CD14-positive monocyte (primary cell): ENCODE data around the gene DOCK8. TPM values are rescaled to one million over a fixed set of nuclear protein-coding genes. Genes with fewer than 3 reads are reported as not detected.

Source experiments
- DNase-seq, 3 donors: peaks; one replicate each; pipeline ENCODE4 v3.0.0-alpha.2; 2011 to 2022
- H2AFZ ChIP-seq: 2 replicates; pipeline ENCODE4 v1.6.0; 2012; ENCODE audit warnings: mild to moderate bottlenecking, low read depth, low read length, inconsistent platforms; ENCODE audit not compliant: insufficient read depth, poor library complexity, severe bottlenecking
- H3K27ac ChIP-seq, 2 donors: 1 replicate in 1 of 2; 2 replicates in 1 of 2; pipeline ENCODE4 v1.5.1; 2012 to 2013; ENCODE audit warnings: low read length in 2 of 2, control low read depth in 1 of 2, inconsistent platforms in 1 of 2, low read depth in 1 of 2, mild to moderate bottlenecking in 1 of 2
- H3K27me3 ChIP-seq, 2 donors: one replicate each; pipeline versions ENCODE4 v1.6.0 to v1.6.1; 2011 to 2013; ENCODE audit warnings: low read length in 2 of 2; ENCODE audit not compliant: control insufficient read depth in 2 of 2, insufficient read depth in 2 of 2
- H3K36me3 ChIP-seq, 2 donors: replicated peaks in 1 of 2; 1 replicate in 1 of 2; 2 replicates in 1 of 2; pipeline versions ENCODE4 v1.5.1 to v1.6.1; 2012 to 2013; ENCODE audit warnings: low read length in 2 of 2, control low read depth in 1 of 2, inconsistent platforms in 1 of 2, mild to moderate bottlenecking in 1 of 2; ENCODE audit not compliant: insufficient read depth in 2 of 2, control insufficient read depth in 1 of 2
- H3K4me1 ChIP-seq, 2 donors: 1 replicate in 1 of 2; 2 replicates in 1 of 2; pipeline versions ENCODE4 v1.5.1 to v1.6.1; 2012 to 2013; ENCODE audit warnings: low read length in 2 of 2, control low read depth in 1 of 2, inconsistent platforms in 1 of 2, mild to moderate bottlenecking in 1 of 2, moderate library complexity in 1 of 2; ENCODE audit not compliant: insufficient read depth in 2 of 2, control insufficient read depth in 1 of 2
- H3K4me2 ChIP-seq: replicated peaks from 2 replicates; pipeline ENCODE3; 2012; ENCODE audit warnings: low read length, moderate library complexity, mild to moderate bottlenecking; ENCODE audit not compliant: poor library complexity, severe bottlenecking; ENCODE audit errors: extremely low read depth
- H3K4me3 ChIP-seq, 3 experiments: fragments of 200-600 bp in 1 of 3; sonication (generic) in 1 of 3; replicated peaks in 1 of 3; 1 replicate in 2 of 3; 2 replicates in 1 of 3; pipeline ENCODE4 v1.5.1; 2011 to 2013; ENCODE audit warnings: low read length in 3 of 3, mild to moderate bottlenecking in 3 of 3, control low read depth in 2 of 3, low read depth in 2 of 3, inconsistent platforms in 1 of 3, moderate library complexity in 1 of 3
- H3K79me2 ChIP-seq: 2 replicates; pipeline ENCODE4 v1.6.0; 2012; ENCODE audit warnings: mild to moderate bottlenecking, control low read depth, inconsistent platforms, low read length, moderate library complexity; ENCODE audit not compliant: insufficient read depth
- H3K9ac ChIP-seq: 2 replicates; pipeline ENCODE4 v1.6.0; 2017; ENCODE audit warnings: low read length, mild to moderate bottlenecking; ENCODE audit not compliant: insufficient read depth, poor library complexity, severe bottlenecking
- H3K9me3 ChIP-seq, 2 donors: replicated peaks in 1 of 2; 1 replicate in 1 of 2; 2 replicates in 1 of 2; pipeline versions ENCODE4 v1.5.1 to v1.6.1; 2012 to 2013; ENCODE audit warnings: low read length in 2 of 2, control low read depth in 1 of 2; ENCODE audit not compliant: control insufficient read depth in 1 of 2, insufficient read depth in 1 of 2
- H4K20me1 ChIP-seq: 2 replicates; pipeline ENCODE4 v1.6.0; 2012; ENCODE audit warnings: mild to moderate bottlenecking, low read length, control low read depth, moderate library complexity; ENCODE audit not compliant: insufficient read depth
- H3K27ac Mint-ChIP-seq, 7 donors: one replicate each; pipeline ENCODE4 v1.8.0; 2020; ENCODE audit warnings: mild to moderate bottlenecking in 7 of 7, mixed read lengths in 7 of 7, moderate library complexity in 6 of 7, inconsistent platforms in 2 of 7
- H3K27me3 Mint-ChIP-seq, 3 donors: one replicate each; pipeline ENCODE4 v1.8.0; 2021 to 2022; ENCODE audit warnings: low read depth in 3 of 3, mild to moderate bottlenecking in 3 of 3, mixed read lengths in 3 of 3, moderate library complexity in 3 of 3, inconsistent platforms in 1 of 3
- H3K36me3 Mint-ChIP-seq, 2 donors: one replicate each; pipeline ENCODE4 v1.8.0; 2020; ENCODE audit warnings: mixed read lengths in 2 of 2, inconsistent platforms in 1 of 2, mild to moderate bottlenecking in 1 of 2
- H3K4me1 Mint-ChIP-seq: one replicate; pipeline ENCODE4 v1.8.0; 2020; ENCODE audit warnings: mild to moderate bottlenecking, mixed read lengths
- H3K4me3 Mint-ChIP-seq, 2 donors: one replicate each; pipeline ENCODE4 v1.8.0; 2020; ENCODE audit warnings: mild to moderate bottlenecking in 2 of 2, mixed read lengths in 2 of 2, moderate library complexity in 1 of 2
- H3K9me3 Mint-ChIP-seq, 7 donors: one replicate each; pipeline ENCODE4 v1.8.0; 2020 to 2022; ENCODE audit warnings: mixed read lengths in 7 of 7, mild to moderate bottlenecking in 6 of 7, moderate library complexity in 6 of 7, inconsistent platforms in 2 of 7
- WGBS: methylation state at CpG from one replicate; pipeline ENCODE4 v1.1.5; 2013; ENCODE audit warnings: missing lambda C conversion rate; ENCODE audit not compliant: insufficient coverage; 5-methylcytosine and 5-hydroxymethylcytosine counted together
- intact Hi-C, 2 donors: fragments of 100-400 bp; cut with micrococcal nuclease; formaldehyde crosslinking; loops; one replicate each; pipeline versions ENCODE4 v1.15.0 to v1.15.1; 2023
- polyA plus RNA-seq, 3 donors: library from polyadenylated mRNA; depleted of rRNA in 1 of 3; unstranded in 2 of 3; stranded (reverse) in 1 of 3; fragments of 300-500 nt in 2 of 3; fragments of >200 nt in 1 of 3; fragmentation: Illumina TruSeq in 2 of 3; gene quantifications; 1 replicate in 2 of 3; 2 replicates in 1 of 3; pipeline ENCODE4 v1.2.3, GENCODE V29; 2012 to 2021
- TF ChIP-seq, protein P1 (sequence below): fragments of 200-600 bp; IDR thresholded peaks from one replicate; pipeline ENCODE4 v1.8.0; 2022; ENCODE audit warnings: antibody characterized with exemption, mild to moderate bottlenecking

The DOCK8 gene
- polyA plus RNA-seq, 3 donors = 46.8 to 100 (median 95.4) TPM

DNA sequence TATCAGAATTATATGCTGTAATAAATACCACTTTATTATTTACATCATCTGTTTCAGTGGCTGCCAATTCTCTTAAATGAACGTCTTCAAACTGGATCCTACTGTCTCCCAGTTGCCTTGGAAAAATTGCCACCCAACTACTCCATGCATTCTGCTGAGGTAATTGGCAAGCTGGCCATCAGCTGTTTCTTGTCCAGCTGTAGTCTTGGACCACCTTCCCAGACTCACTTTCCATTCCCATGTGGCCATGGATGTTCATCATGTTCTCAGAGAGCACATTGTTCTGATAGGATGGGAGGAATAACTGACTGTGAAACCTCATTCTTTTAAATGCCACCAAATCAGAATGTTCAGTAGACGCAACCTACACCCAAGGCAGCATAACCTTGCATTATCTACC lies 157.5 kb downstream of the DOCK8 start:
- Mint-ChIP-seq H3K36me3 (peaks cover 95 to 98% of the 10 kb centered on the region in 2 donors), H3K4me1 (no peaks in the 10 kb centered on the region), H3K27ac (peak overlapping the region in 2 of 7 donors; percentile 40 to 42), H3K27me3 (no peaks in the 10 kb centered on the region), H3K9me3 (no peaks in the 10 kb centered on the region), H3K4me3 (no peak overlapping the region)
- Histone ChIP-seq H3K79me2 (peaks cover 3% of the 10 kb centered on the region), H2AFZ (no peak overlapping the region), H3K4me3 (no peak overlapping the region), H4K20me1 (peaks cover 94% of the 10 kb centered on the region), H3K9ac (no peak overlapping the region), H3K36me3 (peaks cover 98 to 100% of the 10 kb centered on the region in 2 donors), H3K27me3 (no peaks in the 10 kb centered on the region), H3K27ac (no peak overlapping the region), H3K4me2 (no peak overlapping the region), H3K4me1 (no peaks in the 10 kb centered on the region), H3K9me3 (no peaks in the 10 kb centered on the region)
- TF ChIP-seq, protein P1, sequence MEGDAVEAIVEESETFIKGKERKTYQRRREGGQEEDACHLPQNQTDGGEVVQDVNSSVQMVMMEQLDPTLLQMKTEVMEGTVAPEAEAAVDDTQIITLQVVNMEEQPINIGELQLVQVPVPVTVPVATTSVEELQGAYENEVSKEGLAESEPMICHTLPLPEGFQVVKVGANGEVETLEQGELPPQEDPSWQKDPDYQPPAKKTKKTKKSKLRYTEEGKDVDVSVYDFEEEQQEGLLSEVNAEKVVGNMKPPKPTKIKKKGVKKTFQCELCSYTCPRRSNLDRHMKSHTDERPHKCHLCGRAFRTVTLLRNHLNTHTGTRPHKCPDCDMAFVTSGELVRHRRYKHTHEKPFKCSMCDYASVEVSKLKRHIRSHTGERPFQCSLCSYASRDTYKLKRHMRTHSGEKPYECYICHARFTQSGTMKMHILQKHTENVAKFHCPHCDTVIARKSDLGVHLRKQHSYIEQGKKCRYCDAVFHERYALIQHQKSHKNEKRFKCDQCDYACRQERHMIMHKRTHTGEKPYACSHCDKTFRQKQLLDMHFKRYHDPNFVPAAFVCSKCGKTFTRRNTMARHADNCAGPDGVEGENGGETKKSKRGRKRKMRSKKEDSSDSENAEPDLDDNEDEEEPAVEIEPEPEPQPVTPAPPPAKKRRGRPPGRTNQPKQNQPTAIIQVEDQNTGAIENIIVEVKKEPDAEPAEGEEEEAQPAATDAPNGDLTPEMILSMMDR = no peak
- intact Hi-C loops = loop anchor here in 1 of 2 donors (5.0 kb wide), 1 partner anchor 35 kb away; no protein-coding TSS in a partner anchor
- DNase-seq = no peak
- 100% methylated on average over 1 of the region's 2 CpGs for WGBS

DNA sequence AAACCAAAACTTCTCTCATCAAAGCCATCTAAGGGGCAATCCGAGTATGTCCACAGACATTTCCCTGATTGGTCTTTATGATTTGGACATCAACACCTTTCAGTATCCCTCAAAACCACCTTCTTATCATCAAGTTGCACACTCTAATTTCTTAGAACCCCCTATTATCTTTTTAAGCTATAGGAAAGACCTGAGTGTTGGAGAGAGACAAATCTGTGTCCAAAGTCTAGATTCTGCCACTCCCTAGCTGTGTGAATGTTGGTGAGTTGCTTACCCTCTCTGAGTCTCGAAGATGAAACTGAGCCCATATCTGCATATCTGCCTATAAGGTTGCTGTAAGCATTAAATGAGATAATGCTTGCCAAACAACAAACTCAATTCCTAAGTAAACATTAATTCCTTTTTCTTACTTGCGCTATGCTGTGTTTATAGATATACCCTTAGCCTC lies 159.1 kb downstream of the DOCK8 start:
- Histone ChIP-seq H4K20me1 (peaks cover 97% of the 10 kb centered on the region), H3K9me3 (no peaks in the 10 kb centered on the region), H3K79me2 (peaks cover 3% of the 10 kb centered on the region), H3K4me2 (no peak overlapping the region), H3K9ac (no peak overlapping the region), H3K36me3 (peaks cover 98 to 100% of the 10 kb centered on the region in 2 donors), H3K27ac (peak overlapping the region in 1 of 2 donors; percentile 4), H3K27me3 (no peaks in the 10 kb centered on the region), H3K4me1 (no peaks in the 10 kb centered on the region), H2AFZ (no peak overlapping the region), H3K4me3 (no peak overlapping the region)
- Mint-ChIP-seq H3K36me3 (peaks cover 95 to 98% of the 10 kb centered on the region in 2 donors), H3K27ac (no peak overlapping the region), H3K4me3 (no peak overlapping the region), H3K4me1 (no peaks in the 10 kb centered on the region), H3K9me3 (no peaks in the 10 kb centered on the region), H3K27me3 (peaks cover 0 to under 1% (median 0%) of the 10 kb centered on the region in 3 donors)
- intact Hi-C loops = loop anchor here in 1 of 2 donors (5.0 kb wide), 1 partner anchor 36 kb away; no protein-coding TSS in a partner anchor
- DNase-seq = no peak
- WGBS = 100% methylated on average over 1 of the region's 3 CpGs
- TF ChIP-seq, protein P1 = no peak
